CD4-positive, alpha-beta T cell treated with Interleukin-10 for 1 hour (primary cell): ENCODE results near the gene SIAH1.
"Not testable (repeated sequence)": the region's sequence is repeated elsewhere in the genome, so short reads cannot be mapped to it uniquely, and the experiment has no call there.

Experiments used
- DNase-seq: peaks from one replicate; pipeline ENCODE4 v3.0.0-alpha.2; 2020

The SIAH1 gene

DNA sequence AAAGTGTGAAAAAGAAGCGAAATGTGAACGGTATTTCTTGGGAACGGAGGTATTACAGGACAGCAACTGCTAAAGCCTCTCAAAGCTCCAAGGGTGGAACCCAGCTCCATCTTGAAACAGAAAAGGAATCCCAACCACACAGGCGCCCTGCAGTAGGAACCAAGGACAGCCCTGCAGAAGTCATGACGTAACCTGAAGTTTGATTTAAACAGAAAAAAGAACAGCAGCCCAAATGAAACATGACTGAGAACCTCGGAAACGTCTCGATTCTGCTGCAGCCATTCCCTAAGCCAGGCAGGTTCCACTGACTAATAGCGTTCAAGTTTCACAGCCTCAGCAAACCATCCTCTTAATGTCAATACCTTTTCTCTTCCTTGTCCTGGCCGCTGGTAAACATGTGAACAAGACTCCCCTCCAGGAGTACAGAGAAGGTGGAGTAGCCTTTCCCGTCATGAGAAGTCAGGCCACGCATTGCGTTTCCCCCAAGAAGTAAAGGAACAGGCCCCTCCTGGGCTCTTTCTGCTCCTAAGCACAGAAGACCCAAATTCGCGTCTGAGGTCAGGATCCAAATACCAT, 20.1 kb downstream of the SIAH1 start:
- no peak for DNase-seq

DNA sequence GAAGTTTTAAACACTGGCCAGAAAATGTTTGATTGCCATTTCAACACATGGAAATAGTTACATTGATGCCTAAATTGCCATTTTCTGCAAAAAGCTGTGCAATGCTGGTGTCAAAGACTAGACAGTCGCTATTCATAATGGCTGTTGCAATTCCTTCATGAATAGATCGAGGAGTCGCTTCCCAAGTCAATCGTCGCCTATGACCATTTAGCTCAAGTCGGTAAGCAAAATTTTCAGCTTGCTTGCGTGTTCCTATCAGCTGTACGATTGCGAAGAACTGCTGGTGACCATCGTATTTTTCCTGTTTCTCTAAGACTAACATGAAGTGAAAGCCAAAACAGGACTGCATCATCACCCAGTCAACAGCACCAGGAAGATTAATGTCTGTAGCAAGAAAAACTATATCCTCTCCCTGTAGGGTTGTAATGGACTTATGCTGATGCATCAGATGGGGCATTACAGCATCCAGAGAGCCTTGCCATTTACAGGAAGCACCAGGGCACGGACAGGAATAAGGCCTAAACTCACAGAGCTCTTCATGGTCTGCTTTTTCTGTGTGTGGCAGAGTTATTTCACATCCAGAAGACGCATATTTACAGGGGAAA, 23.6 kb downstream of the SIAH1 start:
- no peak for DNase-seq

DNA sequence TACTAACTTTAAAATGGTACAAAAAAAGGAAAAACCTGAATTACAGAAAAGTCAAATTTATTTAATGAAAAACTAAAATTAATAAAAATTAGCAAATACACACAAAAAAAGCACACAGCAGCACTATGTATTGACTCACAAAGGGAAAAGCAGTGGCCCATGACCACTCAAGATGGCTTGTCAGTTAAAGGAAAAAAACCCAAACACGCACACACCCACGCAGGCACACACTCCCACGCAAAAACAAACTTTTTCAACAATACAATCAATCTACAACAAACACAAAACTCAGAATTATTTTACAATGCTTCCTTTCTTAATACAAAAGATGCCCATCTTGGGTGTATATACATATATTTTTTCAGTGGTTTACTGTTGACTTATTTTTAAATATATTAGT, 24.2 kb downstream of the SIAH1 start:
- DNase-seq, result no peak

DNA sequence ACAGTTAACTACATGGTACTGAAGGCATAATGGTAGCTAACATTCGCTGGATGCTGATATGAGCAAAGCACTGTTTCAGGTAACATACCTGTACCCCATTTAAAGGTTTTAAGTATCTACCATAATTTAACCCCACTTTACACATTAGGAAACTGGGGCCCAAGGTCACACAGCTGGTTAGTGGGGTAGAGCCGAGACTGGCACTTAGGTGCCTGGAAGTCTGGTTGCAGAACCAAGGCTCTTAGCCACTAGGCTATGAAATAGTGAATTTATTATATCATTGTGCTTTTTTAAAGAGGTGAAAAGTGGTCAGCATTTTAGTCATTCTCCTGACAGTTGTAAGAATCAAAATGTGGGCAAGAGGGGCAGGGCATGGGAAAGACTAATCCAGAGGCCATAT, 25.2 kb downstream of the SIAH1 start:
- no peak for DNase-seq

DNA sequence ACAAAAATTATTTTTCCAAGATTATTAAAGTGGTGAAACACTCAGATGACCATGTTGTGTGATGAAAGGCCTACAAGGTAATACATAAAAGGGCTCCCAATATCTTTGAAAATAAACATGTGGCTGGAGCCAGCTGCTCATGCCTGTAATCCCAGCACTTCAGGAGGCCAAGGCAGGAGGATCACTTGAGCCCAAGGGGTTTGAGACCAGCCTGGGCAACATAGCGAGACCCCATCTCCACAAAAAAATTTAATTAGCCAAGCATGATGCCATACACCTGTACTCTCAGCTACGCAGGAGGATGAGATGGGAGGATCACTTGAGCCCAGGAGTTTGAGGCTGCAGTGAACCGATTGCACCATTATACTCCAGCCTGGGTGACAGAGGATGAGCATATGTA, 26.8 kb downstream of the SIAH1 start:
- no peak for DNase-seq

DNA sequence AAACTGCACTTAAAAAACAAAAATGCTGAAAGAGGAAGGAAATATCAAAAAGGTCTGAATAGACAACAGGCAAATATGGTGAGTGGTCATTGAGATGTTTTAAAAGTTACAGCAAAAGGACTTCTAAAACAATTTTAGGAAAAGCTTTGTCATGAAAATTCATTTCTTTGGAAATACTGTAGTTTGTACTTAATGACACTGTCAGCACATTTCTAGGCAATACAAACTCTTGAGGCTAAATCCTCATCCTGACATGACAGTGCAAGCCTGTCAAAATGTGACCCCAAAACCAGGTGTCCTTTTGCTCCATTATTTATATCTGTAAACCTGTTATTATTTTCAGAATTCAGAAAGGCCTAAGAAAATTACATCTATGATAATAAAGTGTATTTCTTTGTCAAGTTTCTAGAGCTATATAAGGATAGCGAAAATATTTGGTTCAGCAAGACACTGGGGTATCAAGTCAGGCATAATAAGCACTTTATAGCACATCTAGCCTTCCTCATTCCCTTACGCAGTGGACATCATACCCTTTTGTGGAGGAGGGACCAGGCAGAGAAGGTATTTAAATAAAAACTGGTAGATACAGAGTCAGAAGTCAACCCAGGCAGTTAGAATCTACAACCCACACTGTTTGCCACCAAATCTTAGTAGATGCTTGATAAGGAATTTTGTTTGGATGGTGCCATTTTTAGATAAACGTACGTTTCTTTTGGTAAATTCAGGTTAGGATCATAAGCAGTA, 28.4 kb downstream of the SIAH1 start:
- DNase-seq, result no peak

DNA sequence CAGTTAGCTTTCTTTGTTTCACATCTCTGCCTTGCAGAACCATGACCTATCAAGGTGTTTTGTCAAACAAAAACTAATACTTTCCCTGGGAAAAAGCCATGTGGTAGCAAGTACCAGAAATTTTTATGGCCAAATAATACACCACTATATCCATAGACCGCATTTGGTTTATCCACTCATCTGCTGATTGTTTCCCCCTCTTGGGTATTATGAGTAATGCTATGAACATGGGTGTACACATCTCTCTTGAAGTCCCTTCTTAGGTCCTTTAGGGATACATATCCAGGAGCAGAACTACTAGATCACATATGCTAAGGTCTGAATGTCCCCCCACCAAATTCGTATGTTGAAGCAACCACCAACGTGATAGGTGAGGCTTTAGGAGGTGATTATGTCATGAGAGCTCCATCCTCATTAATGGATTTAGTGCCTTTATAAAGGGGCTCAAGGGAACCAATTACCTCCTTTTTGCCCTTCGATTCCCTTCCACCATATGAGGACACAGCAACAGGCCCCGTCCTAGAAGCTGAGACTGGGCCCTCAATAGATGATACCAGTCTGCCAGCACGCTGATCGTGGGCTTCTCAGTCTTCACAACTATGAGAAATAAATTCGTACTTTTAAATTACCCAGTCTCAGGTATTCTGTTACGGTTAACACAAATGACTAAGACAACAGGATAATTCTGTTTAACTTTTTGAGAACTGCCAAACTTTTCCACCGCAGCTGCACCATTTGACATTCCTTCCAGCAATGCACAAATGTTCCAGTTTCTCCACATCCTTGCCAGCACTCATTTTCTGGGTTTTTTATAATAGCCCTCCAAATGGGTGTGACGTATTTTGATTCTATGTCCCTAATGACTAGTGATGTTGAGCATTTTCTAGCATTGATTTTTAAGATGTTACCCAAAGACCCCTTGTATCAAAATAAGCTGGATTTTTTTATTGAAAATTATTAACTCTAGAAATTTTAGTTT, 30.0 kb downstream of the SIAH1 start:
- DNase-seq, result no peak

DNA sequence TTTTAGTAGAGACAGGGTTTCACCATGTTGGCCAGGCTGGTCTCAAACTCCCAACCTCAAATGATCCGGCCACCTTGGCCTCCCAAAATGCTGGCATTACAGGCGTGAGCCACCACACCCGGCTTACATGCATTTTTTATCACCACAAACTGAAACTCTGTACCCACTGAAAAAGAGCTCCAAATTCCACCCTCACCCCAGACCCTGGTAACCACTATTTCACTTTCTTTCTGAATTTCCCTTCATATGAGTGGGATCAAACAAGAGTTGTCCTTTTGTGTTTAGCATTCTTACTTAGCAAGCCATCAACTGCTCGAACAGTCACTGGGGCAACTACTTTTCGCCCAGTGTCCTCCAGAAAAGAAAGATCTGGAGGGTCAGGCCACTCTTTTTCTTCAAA, 30.8 kb downstream of the SIAH1 start:
- not testable (repeated sequence) for DNase-seq

DNA sequence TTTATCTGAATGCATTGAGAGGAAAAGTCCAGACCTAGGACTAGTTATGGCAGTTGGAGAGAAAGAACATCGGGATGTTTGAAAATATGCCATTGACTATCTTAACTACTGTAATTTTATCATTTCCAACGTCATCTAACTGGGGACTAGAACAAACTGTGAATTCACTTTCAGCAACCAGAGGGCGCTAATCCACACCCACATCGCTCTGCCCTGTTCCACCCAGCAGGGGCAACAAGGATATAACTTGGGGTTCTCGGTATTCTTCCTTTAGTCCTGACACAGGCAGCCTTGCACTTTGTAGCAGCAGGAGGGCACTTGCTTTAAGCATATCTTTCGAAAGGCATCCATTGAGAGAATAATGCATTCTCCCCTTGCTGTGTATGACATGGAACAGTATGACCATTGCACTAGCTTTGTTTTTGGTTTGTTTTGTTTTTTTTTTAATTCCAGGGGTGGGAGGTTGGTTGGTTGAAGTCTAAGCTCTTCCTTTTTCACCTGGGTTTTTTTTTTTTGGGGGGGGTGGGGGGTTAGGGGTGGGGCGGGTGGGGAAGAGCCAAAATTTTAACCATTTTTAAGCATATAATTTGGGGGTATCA, 31.5 kb downstream of the SIAH1 start:
- peak; percentile 81 for DNase-seq

DNA sequence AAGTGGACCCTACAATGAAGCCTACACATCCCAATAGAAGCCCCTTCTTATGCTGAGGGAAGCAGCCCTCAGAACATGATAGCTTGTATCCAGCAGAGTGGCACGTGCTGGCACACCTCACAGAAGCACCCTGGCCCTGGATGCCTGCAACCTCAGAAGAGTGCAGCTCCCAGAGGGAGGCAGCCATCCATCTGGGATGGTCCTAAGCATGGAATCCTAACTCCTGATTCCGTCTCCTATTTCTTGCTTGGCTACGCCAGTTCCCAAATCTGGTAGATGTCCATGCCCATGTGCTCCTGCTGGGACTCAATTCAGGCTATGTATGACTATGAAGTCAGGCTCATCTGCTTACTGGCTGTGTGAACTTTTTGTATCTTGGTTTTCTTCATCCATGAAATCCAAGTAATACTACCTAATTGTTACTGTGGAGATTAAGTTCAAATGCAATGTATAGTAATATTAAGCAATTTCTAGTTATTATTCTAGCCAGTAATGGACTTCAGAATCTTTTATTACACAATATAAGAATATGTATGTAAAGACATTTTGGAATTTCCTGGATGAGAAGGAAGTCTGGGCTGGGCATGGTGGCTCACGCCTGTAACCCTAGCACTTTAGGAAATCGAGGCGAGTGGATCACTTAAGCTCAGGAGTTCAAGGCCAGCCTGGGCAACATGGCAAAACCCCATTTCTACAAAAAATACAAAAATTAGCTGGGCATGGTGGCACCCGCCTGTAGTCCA, 32.4 kb downstream of the SIAH1 start:
- DNase-seq, result no peak

DNA sequence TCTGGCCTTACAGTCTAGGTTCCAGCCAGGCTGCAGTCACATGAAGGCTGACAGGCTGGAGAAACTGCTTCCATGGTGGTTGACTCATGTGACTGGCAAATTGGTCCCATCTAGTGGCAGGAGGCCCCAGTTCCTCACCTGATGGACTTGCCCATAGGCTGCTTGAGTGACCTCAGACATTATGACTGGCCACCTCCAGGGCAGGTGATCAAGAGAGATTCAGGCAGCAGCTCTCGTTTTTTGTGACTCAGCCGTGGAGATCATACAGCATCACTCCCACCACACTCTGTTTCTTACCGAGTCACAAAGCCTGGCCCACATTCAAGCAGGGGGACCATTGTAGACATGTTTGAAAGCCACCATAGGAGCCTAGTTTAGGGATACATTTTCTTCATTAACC, 34.5 kb downstream of the SIAH1 start:
- no peak for DNase-seq

DNA sequence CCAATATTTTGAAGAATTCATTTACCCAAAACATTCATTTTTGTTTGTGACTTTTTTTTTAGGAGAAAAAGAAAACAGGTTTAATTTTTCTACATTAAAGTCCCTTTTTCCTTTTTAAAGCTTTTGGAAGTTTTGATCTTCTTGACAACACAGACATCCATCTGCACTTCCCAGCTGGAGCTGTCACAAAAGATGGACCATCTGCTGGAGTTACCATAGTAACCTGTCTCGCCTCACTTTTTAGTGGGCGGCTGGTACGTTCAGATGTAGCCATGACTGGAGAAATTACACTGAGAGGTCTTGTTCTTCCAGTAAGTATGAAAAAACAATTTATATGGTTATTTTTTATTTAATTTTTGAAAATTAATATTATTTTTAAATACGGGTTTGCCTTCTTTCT, 37.2 kb downstream of the SIAH1 start:
- DNase-seq, result no peak

DNA sequence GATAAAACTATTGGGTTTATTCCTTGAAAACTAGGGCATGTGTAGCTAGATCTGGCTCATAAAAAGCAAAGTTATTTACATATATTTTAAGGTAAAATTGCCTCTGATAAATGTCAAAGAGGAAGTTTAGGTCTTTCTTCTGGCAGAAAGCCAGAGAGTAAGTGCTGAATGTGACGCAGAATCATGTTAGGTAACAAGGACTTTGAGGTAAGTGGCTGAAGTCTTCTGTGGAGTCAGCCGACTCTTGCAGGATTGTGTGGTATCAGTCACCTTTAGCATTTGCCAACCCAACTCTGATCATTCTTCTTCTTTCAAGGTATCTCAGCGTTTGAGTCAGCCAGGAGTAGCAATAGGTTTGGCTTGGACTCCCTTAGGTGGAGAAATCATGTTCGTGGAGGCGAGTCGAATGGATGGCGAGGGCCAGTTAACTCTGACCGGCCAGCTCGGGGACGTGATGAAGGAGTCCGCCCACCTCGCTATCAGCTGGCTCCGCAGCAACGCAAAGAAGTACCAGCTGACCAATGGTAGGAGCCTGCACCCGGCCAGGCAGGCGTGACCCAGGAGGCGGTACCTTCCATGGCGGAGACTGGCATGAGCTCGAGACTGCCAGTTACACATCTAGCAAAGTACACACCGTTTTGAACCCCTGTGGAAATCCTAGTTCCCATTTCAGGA, 37.9 kb downstream of the SIAH1 start:
- no peak for DNase-seq

DNA sequence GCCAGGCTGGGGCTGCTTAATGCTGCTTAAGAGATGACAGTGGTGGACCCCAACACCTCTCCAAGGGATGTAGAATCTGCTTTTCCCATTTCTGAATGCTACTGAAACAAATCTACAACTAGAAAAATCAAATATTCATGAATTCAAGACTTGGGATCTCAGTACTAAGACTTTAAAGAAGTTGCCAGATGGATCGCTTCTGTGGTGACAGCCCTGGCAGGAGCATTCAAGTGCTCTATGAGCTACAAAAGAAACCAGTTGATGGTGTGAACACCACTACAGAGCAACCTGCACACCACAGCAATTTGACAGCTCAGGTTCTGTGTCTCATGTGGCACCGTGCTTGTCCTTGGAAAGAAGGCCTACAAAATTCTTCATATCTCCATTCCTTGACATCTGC, 42.6 kb downstream of the SIAH1 start:
- no peak for DNase-seq

DNA sequence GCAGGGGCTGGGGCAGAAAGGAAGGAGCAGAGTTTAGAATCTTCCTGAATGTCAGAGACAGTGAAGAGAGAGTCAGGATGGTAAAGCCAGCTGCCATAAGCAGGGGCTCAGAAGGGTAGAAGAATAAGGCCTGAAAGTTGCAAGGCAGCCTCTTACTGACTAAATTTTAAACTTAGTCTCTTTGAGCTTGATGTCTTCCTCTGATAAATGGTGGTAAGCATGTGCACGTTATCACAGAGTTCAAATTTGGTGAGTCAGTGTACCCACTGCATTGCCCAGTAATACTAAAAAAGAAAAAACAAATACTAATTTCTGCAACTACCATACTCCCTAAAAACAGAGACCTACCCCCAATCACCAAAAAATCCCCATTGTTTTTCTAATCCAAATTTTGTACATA, 45.2 kb downstream of the SIAH1 start:
- DNase-seq, result no peak

DNA sequence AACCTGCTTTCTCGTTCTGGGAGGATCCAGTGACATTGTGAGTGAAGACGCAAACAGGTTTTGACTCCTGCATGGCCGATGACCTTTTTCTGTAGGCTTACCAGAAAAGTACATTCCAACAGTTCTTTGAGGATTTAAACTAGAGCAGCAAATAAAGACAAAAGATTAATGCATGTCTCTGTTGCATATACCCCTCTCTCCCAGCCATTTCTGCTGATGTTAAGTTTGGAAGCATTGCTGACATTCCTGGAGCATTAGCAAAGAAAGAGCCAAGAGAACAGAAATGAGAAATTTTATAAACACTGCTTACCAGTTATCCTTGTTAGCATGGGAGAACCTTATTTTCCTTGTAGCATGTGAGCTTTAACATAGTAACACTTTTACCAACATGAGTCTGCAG, 49.3 kb downstream of the SIAH1 start:
- DNase-seq, result no peak

DNA sequence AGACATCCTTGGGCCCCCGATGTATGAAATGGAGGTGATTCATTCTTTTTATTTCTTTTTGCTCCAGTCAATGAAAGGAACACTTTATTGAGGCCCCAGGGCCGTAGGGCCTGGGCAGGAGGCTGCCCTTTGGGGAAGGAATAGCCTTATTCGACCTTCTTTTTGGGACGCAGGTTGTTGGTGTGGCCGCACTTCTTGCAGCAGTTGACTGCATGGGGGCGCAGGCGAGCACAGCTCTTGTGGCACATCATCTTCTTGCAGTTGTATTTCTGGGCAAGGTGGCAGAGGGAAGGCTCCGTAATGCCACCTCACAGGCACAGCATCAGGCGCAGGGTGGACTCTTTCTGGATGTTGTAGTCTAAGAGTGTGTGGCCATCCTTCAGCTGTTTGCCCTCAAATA, 50.9 kb downstream of the SIAH1 start:
- no peak for DNase-seq

DNA sequence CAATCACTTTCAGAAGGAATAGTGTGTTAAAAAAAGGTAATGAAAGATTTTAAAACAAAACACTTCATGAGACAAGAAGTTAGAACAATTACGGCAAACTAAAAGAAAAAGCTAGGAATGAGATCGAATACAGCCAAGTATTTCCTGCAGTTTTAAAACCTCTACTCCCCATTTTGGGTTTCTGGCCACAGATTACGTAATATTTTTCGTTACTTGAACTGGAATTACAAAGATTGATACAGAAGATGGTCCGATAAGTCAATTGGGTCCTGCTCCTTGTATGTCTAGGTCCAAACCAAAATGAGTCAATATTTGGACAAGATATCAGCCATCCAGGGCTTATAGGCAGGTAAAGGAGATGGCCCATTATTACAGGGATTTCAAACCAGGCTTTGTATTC, 52.2 kb downstream of the SIAH1 start:
- no peak for DNase-seq

DNA sequence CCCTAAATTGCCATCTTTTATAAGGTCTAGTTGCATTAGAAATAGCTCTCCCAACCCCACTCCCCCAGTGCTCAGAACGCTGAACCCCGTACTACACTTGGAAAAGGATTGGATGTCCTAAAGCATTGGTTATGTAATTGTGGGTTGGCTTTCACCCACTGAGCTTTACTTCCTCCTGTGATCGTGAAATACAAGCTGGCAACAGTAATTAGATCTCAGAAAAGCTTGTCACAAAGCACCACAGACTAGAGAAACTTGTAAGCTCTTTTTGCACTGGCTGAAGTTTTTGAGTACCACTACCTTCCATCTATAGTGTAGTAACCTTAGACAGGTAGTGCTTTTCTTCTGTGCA, 54.4 kb downstream of the SIAH1 start:
- no peak for DNase-seq

DNA sequence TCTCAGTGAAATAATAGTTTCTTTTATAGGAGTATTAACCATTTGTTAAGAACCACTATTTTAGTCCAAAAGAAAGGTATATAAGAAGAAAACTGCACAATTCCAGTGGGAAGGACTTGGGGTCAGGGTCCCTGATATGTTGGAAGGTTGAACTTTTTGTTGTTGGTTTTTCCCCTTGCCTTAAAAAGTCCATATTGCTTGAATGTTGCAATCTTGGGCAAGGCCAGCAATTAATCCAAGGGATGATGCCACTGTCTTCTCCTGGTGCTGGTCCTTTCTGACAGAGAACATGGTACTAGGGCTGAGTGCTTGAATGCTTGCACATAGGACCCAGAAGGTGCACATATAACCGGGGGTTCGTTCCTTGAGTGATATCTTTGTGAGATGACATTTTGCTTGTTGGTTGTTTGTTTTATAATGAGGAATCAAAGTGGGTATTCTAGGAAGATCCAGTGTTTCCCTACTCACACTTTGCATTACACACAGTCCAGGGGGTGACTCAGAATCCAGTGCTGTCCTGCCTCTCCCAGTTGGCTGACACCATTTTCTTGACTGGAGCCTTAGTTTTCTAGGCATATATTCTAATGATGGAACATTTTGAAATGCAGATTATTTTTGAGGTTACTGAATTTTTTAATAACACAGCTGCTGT, 54.9 kb downstream of the SIAH1 start:
- DNase-seq, result no peak

DNA sequence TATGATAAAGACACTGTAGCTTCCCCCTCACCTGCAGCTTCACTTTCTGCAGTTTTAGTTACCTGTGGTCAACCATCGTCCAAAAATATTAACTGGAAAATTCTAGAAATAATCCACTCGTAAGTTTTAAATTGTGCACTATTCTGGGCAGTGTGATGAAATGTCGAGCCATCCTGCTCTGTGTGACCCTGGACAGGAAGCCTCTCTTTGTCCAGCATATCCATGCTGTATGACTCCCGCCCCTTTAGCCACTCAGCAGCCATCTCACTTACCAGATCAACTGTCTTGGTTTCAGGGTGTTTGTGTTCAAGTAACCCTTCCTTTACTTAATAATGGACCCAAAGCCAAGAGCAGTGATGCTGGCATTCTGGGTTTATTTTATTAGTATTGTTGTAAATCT, 56.1 kb downstream of the SIAH1 start:
- DNase-seq, result no peak
